OCI-LY3 (cell line): Measurements from ENCODE around the gene RNF113B.

Experiments
- H2AFZ ChIP-seq: fragments of 200-600, 300-600 bp; shearing (Covaris generic); 2 replicates; pipeline ENCODE4 v1.6.0; 2014; ENCODE audit warnings: antibody characterized with exemption, low read depth, low read length
- H3K27ac ChIP-seq: fragments of 200-600, 300-600 bp; sonication (generic); 2 replicates; pipeline ENCODE4 v1.5.1; 2014; ENCODE audit warnings: mild to moderate bottlenecking, low read length, moderate library complexity, mixed read lengths
- H3K27me3 ChIP-seq: fragments of 200-600, 300-600 bp; sonication (generic); 2 replicates; pipeline ENCODE4 v1.6.1; 2014; ENCODE audit warnings: low read depth, low read length, mixed read lengths
- H3K36me3 ChIP-seq: fragments of 200-600, 300-600 bp; sonication (generic); replicated peaks from 2 replicates; pipeline ENCODE3; 2014; ENCODE audit warnings: low read depth, low read length, mixed read lengths
- H3K4me1 ChIP-seq: fragments of 300-600, 200-600 bp; sonication (generic); 2 replicates; pipeline ENCODE4 v1.6.1; 2014; ENCODE audit warnings: low read length, mixed read lengths
- H3K4me2 ChIP-seq: fragments of 200-600, 300-600 bp; sonication (generic); 2 replicates; pipeline ENCODE4 v1.6.1; 2014; ENCODE audit warnings: low read length, mixed read lengths
- H3K4me3 ChIP-seq: fragments of 300-600, 200-600 bp; sonication (generic); 2 replicates; pipeline ENCODE4 v1.5.1; 2014; ENCODE audit warnings: antibody characterized with exemption, mild to moderate bottlenecking, low read length, moderate library complexity
- H3K79me2 ChIP-seq: fragments of 300-600, 200-600 bp; shearing (Covaris generic); 2 replicates; pipeline ENCODE4 v1.6.1; 2014; ENCODE audit warnings: mild to moderate bottlenecking, low read length, mixed read lengths
- H3K9ac ChIP-seq: fragments of 300-600, 200-600 bp; shearing (Covaris generic); 2 replicates; pipeline ENCODE4 v1.6.0; 2014; ENCODE audit warnings: mild to moderate bottlenecking, low read length, moderate library complexity
- H3K9me3 ChIP-seq: fragments of 200-600, 300-600 bp; shearing (Covaris generic); 2 replicates; pipeline ENCODE4 v1.6.1; 2014; ENCODE audit warnings: low read length, mixed read lengths; ENCODE audit not compliant: insufficient read depth
- H4K20me1 ChIP-seq: fragments of 200-600, 300-600 bp; sonication (generic); 2 replicates; pipeline ENCODE4 v1.6.1; 2016; ENCODE audit warnings: low read length, mixed read lengths; ENCODE audit not compliant: insufficient read depth
- CTCF ChIP-seq: fragments of 200-600, 300-600 bp; sonication (generic); IDR thresholded peaks from 2 replicates; pipeline ENCODE4 v1.5.1; 2014; ENCODE audit warnings: antibody characterized with exemption, low read length, low read depth
- EZH2phosphoT487 ChIP-seq: fragments of 200-600 bp; shearing (Covaris generic); IDR thresholded peaks from 2 replicates; pipeline ENCODE4 v1.6.1; 2018; ENCODE audit warnings: antibody characterized with exemption, mixed run types, low read depth

The RNF113B gene

GRCh38 chr13:98195054-98195791 is 18.2 kb upstream of the RNF113B start:
- Histone ChIP-seq H4K20me1 (no peaks in the 10 kb centered on the region), H2AFZ (no peak overlapping the region), H3K36me3 (no peaks in the 10 kb centered on the region), H3K9ac (no peak overlapping the region), H3K4me3 (no peak overlapping the region), H3K27me3 (no peaks in the 10 kb centered on the region), H3K4me1 (no peaks in the 10 kb centered on the region), H3K79me2 (no peaks in the 10 kb centered on the region), H3K9me3 (no peaks in the 10 kb centered on the region), H3K4me2 (no peak overlapping the region), H3K27ac (no peak overlapping the region)
- TF ChIP-seq CTCF: no peak
- no peak for TF ChIP-seq EZH2phosphoT487

GRCh38 chr13:98192008-98192407 is 14.9 kb upstream of the RNF113B start:
- Histone ChIP-seq H3K27ac (no peak overlapping the region), H3K4me1 (no peaks in the 10 kb centered on the region)

GRCh38 chr13:98190889-98191444 is 13.9 kb upstream of the RNF113B start:
- no peak overlapping the region for H3K9ac ChIP-seq
- no peak overlapping the region for H3K4me3 ChIP-seq
- H3K4me1 ChIP-seq: no peaks in the 10 kb centered on the region
- no peaks in the 10 kb centered on the region for H3K9me3 ChIP-seq
- no peak overlapping the region for H3K4me2 ChIP-seq
- H4K20me1 ChIP-seq: no peaks in the 10 kb centered on the region
- H3K79me2 ChIP-seq: no peaks in the 10 kb centered on the region
- TF ChIP-seq CTCF (no peak), EZH2phosphoT487 (no peak)
- no peak overlapping the region for H2AFZ ChIP-seq
- H3K27ac ChIP-seq: no peak overlapping the region
- H3K27me3 ChIP-seq: no peaks in the 10 kb centered on the region
- H3K36me3 ChIP-seq: no peaks in the 10 kb centered on the region

More at GRCh38 chr13:98192008-98192407, 14.9 kb upstream of the RNF113B start:
- TF ChIP-seq EZH2phosphoT487 (no peak), CTCF (no peak)
- Histone ChIP-seq H3K4me3 (no peak overlapping the region), H3K27me3 (no peaks in the 10 kb centered on the region), H3K36me3 (no peaks in the 10 kb centered on the region), H3K9me3 (no peaks in the 10 kb centered on the region), H3K4me2 (no peak overlapping the region), H4K20me1 (no peaks in the 10 kb centered on the region), H3K9ac (no peak overlapping the region), H2AFZ (no peak overlapping the region), H3K79me2 (no peaks in the 10 kb centered on the region)

GRCh38 chr13:98189841-98190505 is 12.9 kb upstream of the RNF113B start:
- TF ChIP-seq CTCF (no peak), EZH2phosphoT487 (no peak)
- H3K9me3 ChIP-seq: no peaks in the 10 kb centered on the region
- no peaks in the 10 kb centered on the region for H3K79me2 ChIP-seq
- H3K4me3 ChIP-seq: no peak overlapping the region
- H3K9ac ChIP-seq: no peak overlapping the region
- no peak overlapping the region for H2AFZ ChIP-seq
- H3K27ac ChIP-seq: no peak overlapping the region
- no peak overlapping the region for H3K4me2 ChIP-seq
- no peaks in the 10 kb centered on the region for H3K36me3 ChIP-seq
- no peaks in the 10 kb centered on the region for H3K27me3 ChIP-seq
- no peaks in the 10 kb centered on the region for H3K4me1 ChIP-seq
- H4K20me1 ChIP-seq: no peaks in the 10 kb centered on the region
